Measurements from ENCODE around the gene SMG6. TPM values are rescaled to one million over a fixed set of nuclear protein-coding genes. Genes with fewer than 3 reads are reported as not detected.

SMG6 gene
- total and polyA plus RNA-seq, 7 donors, result 11.1 to 38.8 (median 22.9) TPM

GRCh38 chr17:2124391-2124790 is 179.2 kb downstream of the SMG6 start:
- Histone ChIP-seq H3K27ac (peak overlapping the region; percentile 53 to 75 (median 62)), H3K4me1 (peaks cover 0 to 26% (median 25%) of the 10 kb centered on the region in 4 donors), H3K36me3 (peaks cover 0 to 7% (median 0%) of the 10 kb centered on the region in 4 donors), H3K27me3 (no peaks in the 10 kb centered on the region), H3K9me3 (no peaks in the 10 kb centered on the region), H3K4me3 (no peak overlapping the region)
- no peak for TF ChIP-seq EP300 (IDR thresholded peaks at IDR 0.05)
- no peak for TF ChIP-seq POLR2A (IDR thresholded peaks at IDR 0.05)
- TF ChIP-seq POLR2AphosphoS5 (IDR thresholded peaks at IDR 0.05), result no peak
- TF ChIP-seq CTCF (IDR thresholded peaks at IDR 0.05), result no peak
- 54 to 66% methylated on average over 6 of the region's 6 CpGs for WGBS, 2 donors
- no peak for DNase-seq
- intact Hi-C loops (cut with DNase I), result loop anchor here (5.0 kb wide), 1 partner anchor 48 kb away; no protein-coding TSS in a partner anchor

GRCh38 chr17:2123375-2124251 is 180.0 kb downstream of the SMG6 start:
- Histone ChIP-seq H3K27ac (peak overlapping the region; percentile 53 to 75 (median 62)), H3K36me3 (peaks cover 0 to 7% (median 0%) of the 10 kb centered on the region in 4 donors), H3K4me1 (peaks cover 0 to 26% (median 25%) of the 10 kb centered on the region in 4 donors), H3K9me3 (no peaks in the 10 kb centered on the region), H3K4me3 (no peak overlapping the region), H3K27me3 (no peaks in the 10 kb centered on the region)
- no peak for DNase-seq
- TF ChIP-seq POLR2AphosphoS5 (IDR thresholded peaks at IDR 0.05) (no peak), EP300 (IDR thresholded peaks at IDR 0.05) (no peak), POLR2A (IDR thresholded peaks at IDR 0.05) (no peak), CTCF (IDR thresholded peaks at IDR 0.05) (no peak)
- intact Hi-C loops (cut with DNase I), result loop anchor here (5.0 kb wide), 1 partner anchor 49 kb away; no protein-coding TSS in a partner anchor
- 31 to 40% methylated on average over 7 of the region's 7 CpGs for WGBS, 2 donors

- Histone ChIP-seq H3K9me3 (no peaks in the 10 kb centered on the region), H3K4me1 (peaks cover 0 to 26% (median 25%) of the 10 kb centered on the region in 4 donors), H3K27ac (peak overlapping the region; percentile 53 to 75 (median 62)), H3K27me3 (no peaks in the 10 kb centered on the region), H3K36me3 (peaks cover 0 to 7% (median 0%) of the 10 kb centered on the region in 4 donors), H3K4me3 (no peak overlapping the region)
- 38 to 49% methylated on average over 16 of the region's 16 CpGs for WGBS, 2 donors
- peak in 1 of 4 donors; percentile 27 for TF ChIP-seq POLR2AphosphoS5 (IDR thresholded peaks at IDR 0.05)
- TF ChIP-seq EP300 (IDR thresholded peaks at IDR 0.05), result no peak
- TF ChIP-seq CTCF (IDR thresholded peaks at IDR 0.05), result no peak
- DNase-seq, result peak; percentile 83
- intact Hi-C loops (cut with DNase I), result loop anchor here (5.0 kb wide), 1 partner anchor 50 kb away; no protein-coding TSS in a partner anchor
Observed at GRCh38 chr17:2122641-2123302, 180.8 kb downstream of the SMG6 start.

GRCh38 chr17:2120586-2121335 is 182.8 kb downstream of the SMG6 start:
- Histone ChIP-seq H3K4me3 (no peak overlapping the region), H3K36me3 (peaks cover 0 to 7% (median 0%) of the 10 kb centered on the region in 4 donors), H3K9me3 (no peaks in the 10 kb centered on the region), H3K27me3 (no peaks in the 10 kb centered on the region), H3K27ac (no peak overlapping the region), H3K4me1 (peaks cover 0 to 26% (median 25%) of the 10 kb centered on the region in 4 donors)
- WGBS, 2 donors, result 91 to 93% methylated on average over 8 of the region's 8 CpGs
- TF ChIP-seq POLR2A (IDR thresholded peaks at IDR 0.05) (no peak), POLR2AphosphoS5 (IDR thresholded peaks at IDR 0.05) (no peak), EP300 (IDR thresholded peaks at IDR 0.05) (no peak), CTCF (IDR thresholded peaks at IDR 0.05) (no peak)
- DNase-seq, result no peak
- intact Hi-C loops (cut with DNase I), result loop anchor here (5.0 kb wide), 1 partner anchor 52 kb away; no protein-coding TSS in a partner anchor

All from sigmoid colon (tissue), 7 donors.